Measurements from ENCODE around the gene JAKMIP2.

Gene JAKMIP2

DNA sequence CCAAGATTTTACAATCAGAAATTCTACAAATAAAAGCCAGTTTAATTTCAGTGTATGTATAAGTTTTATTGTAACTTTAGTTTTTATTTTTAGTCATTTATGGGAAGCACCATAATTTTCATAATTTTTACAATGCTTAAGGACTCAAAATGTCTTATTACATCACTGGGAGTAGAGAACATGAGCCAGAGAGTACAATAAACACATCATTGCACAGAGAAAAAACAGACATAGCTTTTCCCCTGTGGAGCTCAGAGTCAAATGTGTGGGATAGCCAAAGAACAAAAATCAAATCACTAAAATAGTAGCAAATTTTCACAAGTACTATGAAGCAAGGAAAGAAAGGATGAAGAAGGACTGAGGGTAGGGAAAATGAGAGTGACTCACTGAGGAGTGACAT lies 5.5 kb upstream of the JAKMIP2 start:
- DNase-seq (ENCODE audit: low read depth, low spot score), result no peak

DNA sequence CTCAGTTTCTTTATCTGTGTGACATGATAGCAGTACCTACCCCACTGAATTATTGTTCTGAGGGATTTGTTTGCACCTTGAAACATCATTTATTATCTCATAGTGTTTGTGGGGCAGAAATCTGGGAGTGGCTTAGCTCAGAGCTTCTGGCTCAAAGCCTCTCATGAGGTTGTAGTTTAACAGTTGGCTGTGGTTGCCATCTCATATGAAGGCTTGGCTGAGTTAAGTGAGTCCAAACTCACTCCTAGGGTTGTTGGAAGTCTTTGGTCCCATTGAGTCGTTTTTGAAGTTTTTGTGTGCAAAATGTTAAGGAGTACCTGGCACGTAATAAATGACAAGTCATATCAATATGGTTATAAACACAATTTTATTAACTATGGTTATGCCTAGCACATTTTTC lies 3.6 kb upstream of the JAKMIP2 start:
- DNase-seq (ENCODE audit: low read depth, low spot score), result no peak

DNA sequence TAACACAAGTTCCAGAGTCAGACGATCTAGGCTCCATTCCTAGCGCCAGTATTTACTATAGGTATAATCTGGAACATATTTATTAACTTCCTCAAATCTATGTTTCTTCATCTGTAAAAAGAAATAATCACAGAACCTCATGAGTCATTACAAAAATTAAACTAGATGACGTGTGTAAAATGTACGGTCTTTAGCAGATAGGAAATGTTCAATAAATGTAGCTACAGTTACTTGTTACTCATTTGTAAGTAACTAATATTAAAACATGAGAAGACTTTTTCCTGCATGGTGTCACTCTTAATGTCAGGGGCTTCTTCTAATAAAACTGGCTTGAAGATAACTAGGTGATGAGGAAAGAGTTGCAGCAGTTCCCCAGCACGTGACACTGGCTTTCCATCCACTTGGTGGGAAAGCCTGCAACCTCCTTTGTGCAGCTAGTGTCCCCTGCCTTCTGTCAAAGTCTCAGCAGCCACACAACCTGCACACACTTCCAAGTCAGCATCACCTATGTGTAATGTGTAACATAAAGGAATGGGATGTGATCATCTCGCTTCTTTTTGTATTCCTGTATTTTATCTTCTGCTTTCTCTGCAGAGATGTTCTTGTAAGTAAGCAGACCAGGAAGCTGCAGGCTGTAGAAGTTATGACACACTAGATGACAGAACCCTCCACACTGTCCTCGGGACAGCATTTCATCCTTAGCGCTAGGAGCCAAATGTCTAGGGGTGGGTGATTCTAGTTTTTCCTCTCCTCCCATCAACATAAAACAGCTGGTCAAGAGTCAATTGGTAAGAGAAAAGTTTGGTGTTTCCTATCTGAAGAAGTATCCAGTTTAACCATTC lies 1.8 kb upstream of the JAKMIP2 start:
- no peak for DNase-seq (ENCODE audit: low read depth, low spot score)

DNA sequence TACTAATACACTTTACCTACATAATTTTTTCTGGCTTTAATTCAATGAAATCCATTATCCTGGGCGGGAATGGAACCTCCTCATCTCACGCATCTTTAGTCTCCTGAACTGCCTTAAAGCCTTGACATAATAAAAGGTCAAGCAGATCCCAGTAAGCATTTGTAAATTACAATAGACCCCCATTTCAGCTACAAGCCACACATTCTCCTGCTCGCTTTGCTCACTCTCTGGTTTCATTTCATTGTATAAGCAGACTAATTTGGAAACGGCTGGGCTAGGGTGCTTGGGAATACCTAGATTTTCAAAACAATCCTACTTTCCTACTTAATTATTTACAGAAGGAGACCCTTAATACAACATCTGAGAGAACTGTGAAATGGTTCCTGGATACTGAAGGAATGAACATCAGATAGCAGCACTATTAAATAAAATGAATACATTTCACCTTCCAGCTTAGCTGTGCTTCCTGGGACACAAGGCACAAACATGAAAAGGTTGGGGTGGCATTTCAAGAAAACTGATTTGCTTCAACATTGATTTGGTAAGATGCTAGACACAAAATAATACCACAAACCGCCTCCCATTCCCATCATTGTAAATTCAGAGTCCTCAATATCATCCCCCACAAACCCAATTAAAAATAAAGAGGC lies 1.5 kb downstream of the JAKMIP2 start:
- DNase-seq (ENCODE audit: low read depth, low spot score), result no peak

DNA sequence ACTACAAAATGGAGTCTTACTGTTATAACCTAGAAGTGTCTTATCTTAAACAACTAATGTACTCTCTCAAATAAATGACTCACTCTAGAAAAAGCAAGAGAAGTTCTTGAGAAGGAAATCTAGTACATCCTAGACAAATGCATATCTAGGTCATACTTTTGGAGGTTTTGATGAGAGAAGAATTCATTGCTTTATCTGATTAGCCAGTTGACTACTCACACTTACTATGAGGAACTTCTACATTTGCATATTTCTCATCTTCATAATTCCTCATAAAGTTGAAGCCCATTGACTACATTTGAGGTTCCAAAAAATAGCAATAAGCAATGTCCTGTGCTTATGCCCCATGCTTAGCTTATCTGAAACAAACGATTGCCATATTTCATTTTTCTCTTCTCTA lies 2.8 kb downstream of the JAKMIP2 start:
- DNase-seq (ENCODE audit: low read depth, low spot score), result no peak

DNA sequence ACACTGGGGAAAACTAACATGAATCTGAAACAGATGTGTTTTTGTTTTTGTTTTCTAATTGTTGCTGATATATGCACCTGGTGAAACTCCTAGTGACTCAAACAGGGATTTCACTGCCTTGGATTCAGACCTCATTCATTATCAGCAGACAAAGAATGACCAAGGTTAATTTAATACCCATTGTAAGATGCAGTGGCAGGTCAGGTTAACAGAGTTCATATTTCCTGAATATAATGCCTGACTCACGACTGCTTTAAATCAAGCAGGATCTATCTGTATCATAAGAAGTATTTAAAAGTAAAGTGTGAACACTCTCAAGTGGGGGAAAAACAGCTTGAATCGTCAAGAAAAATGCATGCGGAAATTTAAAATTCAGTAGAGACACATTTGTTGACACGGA lies 5.5 kb downstream of the JAKMIP2 start:
- no peak for DNase-seq (ENCODE audit: low read depth, low spot score)

DNA sequence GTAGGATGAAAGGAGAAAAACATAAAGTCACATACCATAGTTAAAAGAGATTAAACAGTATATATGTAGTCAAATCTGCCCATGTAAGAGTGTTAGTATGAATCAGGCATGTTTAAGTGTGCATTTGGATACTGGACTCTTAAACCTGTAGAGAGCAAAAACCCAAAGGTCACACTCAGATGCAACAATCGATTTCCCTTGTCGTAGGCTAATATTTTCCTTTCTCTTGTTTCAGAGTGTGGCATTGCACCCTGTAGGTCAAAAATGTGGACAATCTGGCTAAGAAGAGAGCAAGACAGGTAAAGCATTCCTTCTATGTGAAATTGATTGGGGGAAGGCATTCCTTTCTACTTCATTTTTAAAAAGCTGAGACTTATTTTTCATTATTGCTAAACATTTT lies 8.9 kb downstream of the JAKMIP2 start:
- no peak for DNase-seq (ENCODE audit: low read depth, low spot score)

DNA sequence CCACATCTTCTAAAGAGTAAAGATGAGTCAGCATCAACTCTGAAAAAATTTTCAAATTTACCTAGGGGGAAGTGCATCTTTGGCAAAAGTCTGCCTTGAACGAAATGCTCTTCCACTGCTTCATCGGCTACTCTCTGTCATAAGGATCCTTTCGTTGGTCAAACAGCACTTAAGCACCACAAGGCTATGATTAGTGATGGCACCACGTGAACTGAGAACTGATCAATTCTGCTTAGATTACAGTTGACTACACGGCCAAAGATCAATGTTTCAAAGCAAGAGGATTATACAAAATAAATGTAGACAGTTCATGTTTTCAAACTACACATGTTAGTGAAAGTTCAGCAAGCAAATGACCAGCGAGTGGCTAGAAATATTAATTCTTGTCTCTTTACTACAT lies 9.4 kb downstream of the JAKMIP2 start:
- DNase-seq (ENCODE audit: low read depth, low spot score), result no peak

DNA sequence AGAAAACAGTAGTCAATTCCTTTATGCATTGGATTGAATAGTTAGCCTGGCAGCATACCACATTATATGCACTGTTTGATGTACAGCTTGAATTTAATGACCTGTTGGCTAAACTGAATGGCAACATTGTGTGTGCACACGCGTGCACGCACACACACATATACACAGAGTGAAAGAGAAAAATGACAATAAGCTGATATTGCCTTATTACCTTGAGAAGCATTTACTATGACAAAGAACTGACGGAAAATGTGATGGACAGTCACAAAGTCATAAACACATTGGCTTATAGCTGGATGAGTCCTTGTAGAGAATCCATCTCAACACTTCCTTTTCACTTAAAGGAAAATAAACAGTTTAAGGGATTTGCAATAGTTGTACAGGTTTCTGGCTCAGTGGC lies 15.5 kb downstream of the JAKMIP2 start:
- DNase-seq (ENCODE audit: low read depth, low spot score), result no peak

DNA sequence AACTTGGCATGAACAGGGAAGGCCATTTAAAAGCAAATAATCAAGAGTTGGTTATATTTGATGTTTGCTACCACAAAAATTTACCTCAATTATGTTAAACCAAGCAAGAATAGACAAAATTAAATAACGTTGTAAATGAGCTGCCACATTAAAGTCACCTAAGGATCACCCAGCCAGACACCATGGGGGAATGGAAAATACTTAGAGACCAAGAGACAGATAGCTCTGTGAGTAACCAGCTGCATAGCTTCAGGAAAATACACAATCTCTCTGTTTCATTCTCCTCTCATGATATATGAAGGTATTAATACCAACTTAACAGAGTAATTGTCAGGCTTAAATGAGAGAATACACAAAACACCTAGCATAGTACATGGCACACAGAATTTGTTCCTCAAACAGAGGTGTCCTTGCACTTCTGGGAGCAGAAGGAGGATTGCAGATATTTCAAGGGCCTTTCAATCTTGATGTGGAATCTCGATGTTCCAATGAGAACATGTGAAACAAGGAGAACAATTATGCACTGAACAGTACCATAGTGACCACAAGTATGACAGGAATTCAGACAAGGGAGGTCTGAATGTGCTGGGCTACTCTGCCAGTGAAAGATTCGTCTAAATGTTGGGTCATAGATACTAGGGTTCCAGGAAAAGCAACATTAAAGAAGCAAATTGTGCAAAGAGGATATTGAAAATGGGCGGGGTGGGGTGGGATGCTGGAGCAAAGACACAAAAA lies 18.6 kb downstream of the JAKMIP2 start:
- DNase-seq (ENCODE audit: low read depth, low spot score), result no peak

DNA sequence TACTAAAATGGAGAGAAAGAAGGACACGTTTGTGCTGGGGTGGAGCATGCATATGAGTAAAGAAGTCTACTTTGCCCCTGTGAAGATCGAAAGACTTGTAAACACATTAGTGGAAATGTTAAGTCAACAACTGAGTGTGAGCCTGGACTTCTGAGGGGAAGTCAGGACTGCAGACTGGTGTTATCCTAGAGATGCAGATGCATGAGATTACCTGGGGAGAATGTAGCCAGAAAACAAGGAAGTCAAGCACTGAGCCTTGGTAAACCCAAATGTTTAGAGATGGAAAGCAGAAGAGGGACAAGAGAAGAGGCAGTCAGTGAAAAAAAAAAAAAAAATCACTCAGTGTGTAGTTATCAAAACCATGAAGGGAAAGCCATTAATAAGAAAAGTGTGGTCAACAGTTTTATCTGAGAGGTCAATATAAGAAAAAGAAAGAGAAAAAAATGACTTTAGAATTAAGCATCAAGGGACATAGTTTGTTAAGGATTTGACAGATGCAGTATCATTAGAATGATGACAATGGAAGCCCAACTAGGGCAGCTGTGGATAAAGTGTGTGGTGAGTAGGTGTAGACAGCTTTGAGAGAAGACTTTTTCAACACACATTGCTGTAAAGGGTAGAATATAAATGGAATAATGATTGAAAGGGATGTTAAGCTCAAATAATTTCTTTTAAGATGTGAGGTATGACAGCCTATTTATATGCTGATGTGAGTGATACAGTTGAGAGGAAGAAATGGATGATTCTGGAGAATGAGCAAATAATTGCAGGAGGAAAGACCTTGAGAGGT lies 22.2 kb downstream of the JAKMIP2 start:
- DNase-seq (ENCODE audit: low read depth, low spot score), result no peak

DNA sequence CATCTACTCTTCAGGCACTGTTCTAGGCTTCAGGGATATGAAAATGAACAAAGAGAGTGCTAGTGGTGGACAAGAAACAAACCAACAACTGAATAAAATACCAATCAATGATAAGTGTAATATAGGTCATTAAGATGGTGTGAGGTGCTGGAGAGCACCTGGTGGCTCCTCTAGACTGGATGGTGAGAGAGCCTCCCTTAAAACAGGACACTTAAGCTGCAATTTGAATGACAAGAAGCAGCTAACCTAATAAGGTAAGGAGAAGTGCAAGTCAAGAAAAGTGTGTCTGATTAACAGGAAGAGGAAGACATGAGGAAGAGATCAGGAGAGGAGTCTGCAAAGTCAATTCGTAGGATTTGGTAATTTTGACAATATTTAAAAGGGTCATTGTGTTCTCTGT lies 23.1 kb downstream of the JAKMIP2 start:
- DNase-seq (ENCODE audit: low read depth, low spot score), result no peak

DNA sequence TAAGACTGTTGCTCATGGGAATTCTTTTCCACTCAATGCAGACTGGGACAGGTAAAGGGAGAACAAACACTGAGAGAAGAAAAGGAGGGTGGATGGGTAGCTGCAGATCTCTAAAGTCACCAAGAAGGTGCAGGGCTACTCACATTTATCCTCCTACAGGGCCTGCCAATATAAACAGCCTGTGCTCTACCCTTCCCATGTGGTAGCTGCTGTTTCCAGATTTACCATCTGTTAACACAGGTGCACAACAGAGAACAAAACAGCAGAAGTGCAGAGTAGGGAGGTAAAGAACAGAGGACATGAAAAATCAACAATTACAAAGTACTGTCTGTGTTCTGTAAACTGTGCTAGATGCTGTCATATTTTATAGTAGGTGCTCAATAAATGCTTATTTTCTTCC lies 26.0 kb downstream of the JAKMIP2 start:
- no peak for DNase-seq (ENCODE audit: low read depth, low spot score)

DNA sequence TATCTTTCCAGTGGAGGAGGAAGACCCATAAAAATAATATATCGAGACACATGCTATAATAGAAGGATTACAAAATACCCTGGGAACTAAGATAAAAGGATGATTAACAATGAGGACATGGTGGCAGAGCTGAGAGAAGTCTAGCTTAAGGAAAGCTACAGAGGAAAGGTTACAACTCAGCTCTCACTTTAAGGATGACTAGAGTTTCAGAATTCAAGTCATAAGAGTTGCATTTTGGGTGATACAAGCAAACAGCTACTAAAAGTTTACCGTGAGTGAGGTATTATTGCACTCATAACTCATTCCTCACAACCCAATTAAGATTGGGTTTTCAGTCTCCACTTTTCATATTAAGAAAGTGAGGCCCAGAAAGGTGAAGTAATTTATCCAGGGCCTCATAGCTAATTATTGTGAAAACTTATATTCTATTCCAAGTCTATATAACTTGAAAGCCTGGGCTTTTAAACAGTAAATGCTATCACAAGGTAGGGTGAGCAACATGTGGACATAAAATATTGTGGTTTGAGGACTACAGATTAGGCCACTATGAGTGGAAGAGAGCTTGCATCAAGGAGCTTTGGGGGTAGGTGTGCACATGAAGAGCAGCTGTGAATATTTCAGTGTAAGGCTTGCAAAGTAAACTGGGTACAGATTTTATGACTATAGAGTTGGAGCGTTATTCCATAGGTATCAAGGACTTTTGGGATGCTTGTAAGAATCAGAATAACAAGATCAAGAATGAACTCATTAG lies 28.0 kb downstream of the JAKMIP2 start:
- no peak for DNase-seq (ENCODE audit: low read depth, low spot score)

DNA sequence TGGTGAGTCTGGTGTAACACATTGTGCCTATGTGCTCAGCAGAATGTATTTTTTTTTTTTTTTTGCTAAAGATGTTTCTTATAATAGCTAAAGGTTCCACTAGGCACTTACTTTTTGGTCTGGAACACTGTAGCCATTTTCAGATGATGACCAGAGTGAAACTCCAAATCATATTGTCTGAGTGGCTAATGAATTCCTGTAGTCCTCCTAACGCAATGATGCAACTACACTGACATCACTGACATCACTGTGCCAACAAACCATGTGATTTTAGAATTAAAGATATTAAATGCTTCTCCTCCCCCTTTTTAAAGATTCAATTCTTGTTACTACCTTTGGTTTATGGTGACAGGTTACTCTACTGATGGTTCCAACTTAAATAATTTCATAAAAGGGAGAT lies 28.8 kb downstream of the JAKMIP2 start:
- no peak for DNase-seq (ENCODE audit: low read depth, low spot score)

DNA sequence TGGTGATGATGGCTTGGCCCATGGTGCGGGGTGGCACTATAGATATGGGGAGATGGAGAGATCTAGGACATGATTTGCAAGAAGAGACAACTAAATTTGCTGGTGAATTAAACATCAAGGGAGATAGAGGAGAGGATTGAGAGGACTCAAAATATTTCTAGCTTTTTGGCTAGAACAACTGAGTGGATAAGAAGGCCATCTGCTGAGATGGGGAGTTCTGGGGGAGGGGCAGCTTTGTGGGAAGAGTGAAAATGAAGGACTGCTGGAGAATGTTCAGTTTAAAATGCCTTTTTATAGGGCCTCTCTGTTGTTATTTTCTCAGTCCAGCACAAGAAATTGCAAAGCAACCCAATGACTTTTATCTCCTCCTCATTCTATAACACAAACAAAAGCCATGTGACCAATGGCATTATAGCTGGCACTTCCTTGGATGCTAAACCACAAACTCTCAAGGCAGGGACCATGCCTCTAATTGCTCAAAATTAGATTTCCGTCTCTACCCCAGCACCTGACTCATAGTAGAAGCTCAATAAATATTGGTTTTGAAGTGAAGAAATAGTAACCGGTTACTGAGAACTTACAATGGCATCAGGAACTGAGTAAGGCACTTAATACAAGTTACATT lies 29.8 kb downstream of the JAKMIP2 start:
- DNase-seq (ENCODE audit: low read depth, low spot score), result no peak

DNA sequence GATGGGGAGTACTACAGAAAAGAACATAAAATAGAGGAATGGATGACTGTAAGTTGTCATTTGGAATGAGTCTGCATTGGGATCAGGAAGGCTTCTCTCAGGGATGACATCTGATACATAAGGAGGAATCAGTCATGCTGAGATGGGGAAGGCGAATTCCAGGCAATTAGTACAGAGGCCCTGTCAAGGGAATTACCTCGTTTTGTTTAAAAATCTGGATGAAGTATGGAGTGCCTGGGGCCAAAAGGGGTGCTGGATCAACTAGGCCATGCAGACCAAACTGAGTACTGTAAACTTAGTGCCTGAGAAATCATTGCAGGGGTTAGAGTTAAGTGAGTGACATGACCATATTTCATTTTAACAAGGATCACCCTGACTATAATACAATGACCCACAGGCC lies 30.5 kb downstream of the JAKMIP2 start:
- DNase-seq (ENCODE audit: low read depth, low spot score), result no peak

DNA sequence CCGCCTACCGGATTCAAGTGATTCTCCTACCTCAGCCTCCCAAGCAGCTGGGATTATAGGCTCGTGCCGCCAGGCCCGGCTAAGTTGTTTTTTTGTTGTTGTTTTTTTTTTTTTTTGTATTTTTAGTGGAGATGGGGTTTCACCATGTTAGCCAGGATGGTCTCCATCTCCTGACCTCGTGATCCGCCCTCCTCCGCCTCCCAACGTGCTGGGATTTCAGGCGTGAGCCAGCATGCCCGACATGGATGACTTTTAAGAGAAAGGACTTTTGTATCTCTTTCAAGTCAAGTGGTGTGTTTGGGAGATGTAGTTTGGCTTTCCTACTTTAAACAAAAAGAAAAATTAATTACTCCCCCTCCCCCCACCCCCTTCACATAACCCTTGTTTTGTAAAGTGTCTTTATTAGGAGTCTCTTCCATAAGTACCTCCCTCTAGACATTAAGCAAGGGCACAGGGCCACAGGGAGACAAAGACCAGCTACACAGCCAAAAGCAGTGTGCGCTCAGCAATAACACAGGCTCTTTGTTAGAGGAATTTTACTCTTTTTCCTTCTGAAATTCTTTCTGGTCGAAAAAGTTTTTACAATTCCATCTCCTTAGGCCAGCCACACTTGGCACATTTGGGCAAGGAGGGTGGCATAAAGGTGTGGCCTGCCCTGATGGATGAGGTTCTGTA lies 31.2 kb downstream of the JAKMIP2 start:
- DNase-seq (ENCODE audit: low read depth, low spot score), result no peak

DNA sequence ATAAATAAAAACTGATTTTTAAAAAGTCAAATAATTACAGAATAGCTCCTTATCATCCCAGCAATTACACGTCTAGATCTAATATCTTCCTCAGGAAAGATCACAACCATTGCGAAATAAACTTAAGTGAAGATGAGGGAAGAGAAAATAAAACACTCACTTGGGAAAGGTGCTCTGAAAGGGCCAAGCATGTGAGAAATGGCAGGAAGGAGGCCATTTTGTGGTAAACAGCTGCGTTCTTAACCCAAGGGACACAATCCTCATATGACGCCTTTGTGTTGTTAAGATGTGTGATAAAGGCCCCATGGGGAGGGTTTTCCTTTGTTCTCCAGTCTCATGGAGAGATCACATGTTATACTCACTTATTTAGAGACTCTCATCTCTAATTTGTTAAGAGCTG lies 32.5 kb downstream of the JAKMIP2 start:
- no peak for DNase-seq (ENCODE audit: low read depth, low spot score)

DNA sequence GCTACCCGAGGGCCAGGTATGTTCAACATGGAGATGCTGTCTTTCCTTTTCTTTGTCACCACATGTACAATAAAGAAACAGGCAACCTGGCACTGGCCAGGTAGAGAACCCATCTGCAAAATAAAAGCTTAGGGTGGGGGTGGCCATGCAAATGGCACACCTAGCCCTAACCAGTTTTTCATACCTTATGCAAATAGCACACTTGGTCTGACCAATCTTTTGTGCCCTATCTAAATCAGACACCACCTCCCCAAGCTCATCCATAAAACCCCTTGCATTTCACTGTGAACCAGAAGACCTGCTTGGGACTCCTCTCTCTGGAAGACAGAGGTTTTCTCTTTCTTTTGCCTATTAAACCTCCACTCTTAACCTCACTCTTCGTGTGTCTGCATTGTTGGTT lies 33.9 kb downstream of the JAKMIP2 start:
- DNase-seq (ENCODE audit: low read depth, low spot score), result no peak
